Activated CD8-positive, alpha-beta memory T cell treated with anti-CD3 and anti-CD28 coated beads for 1 hour (primary cell): ENCODE measurements around the gene S1PR3.

Experiments used
- DNase-seq, 2 donors: peaks; one replicate each; pipeline ENCODE4 v3.0.0-alpha.2; 2020; ENCODE audit warnings: low read depth in 1 of 2; ENCODE audit errors: extremely low read depth in 1 of 2

S1PR3 gene

GRCh38 chr9:88990041-88990728 is 1.1 kb upstream of the S1PR3 start:
- no peak for DNase-seq

- DNase-seq: no peak
These were observed 571 bp upstream of the S1PR3 start for GRCh38 chr9:88990729-88991065.

- DNase-seq: no peak
These were observed 1.3 kb downstream of the S1PR3 start for GRCh38 chr9:88992556-88992955.

DNA sequence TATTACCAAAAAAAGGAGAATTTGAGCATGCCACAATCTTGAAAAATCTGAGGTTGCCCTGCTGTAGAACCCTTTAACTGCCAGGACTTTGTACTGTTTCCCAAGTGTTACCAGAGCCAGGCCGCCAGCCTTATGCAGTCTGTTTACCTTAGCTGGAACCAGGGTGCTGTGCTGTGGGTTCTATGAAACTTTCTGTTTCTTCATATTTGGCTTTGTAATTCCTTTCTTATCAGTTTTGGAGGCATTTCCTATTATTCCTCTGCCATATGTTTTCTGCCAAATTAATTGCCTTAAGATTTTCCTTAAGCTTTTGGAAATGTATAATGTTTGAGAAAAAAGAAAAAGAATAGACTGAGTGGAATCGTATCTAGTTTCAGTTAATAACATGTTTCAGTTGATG is 2.1 kb downstream of the S1PR3 start:
- DNase-seq: no peak

DNA sequence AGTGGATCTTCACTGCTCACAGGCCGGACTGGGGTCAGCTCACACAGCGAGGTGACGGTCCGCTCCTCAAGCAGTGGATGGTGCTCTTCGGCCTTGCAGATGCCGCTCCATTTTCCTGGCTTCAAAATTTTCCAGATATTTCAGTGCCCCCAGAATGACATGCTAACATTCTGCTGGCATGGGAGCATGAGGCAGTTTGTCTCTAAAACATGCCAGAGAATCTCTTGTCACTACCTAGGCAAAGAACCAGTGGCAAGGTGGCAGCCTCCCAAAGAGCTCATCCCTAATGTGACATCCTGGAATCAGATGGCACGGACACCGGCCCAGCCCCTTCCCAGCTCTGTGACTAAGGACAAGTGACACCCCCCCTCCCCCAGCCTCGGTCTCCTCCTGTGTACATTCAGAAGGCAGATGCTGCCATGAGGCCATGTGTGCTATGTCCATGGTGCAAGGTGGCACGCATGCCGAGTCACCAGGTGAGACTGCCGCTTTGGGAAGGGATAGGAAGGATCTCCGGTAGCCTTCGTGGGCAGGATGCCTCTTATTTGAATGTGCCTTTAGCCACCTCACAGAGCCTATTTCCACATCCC is 2.7 kb downstream of the S1PR3 start:
- DNase-seq: no peak

DNA sequence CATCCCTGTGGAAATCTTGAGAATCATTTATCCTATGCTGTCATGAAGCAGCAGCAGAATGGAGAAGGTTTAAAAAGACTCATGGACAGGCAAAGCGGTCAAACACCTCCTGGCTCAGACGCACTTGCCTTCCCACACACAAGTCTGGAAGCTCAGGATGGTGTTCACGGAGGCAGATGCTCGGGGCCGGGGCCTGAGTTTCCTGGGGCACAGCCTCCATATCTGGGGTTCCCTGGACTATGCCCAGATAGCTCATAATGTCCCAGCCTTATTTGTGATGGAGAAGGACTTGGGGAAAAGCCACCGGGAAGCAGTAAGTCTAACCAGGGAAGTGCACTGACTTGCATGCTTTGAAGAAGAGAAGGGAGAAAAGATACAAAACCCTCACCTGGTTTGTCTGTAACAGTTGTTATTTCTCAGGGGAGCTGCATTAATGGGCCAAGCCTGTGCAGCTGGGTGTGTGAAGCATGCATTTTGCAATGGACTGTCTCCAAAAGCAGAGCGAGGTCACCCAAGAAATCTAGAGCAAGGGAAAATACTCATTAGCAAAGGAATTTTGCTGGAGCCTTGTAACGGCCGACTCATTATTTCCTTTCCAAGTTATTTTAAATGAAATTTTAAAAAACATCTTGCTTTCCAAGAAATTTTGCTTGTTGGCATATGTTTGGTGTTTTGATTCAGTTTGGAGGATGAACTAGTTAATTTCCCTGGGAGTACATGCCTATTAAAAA is 3.4 kb downstream of the S1PR3 start:
- no peak for DNase-seq

DNA sequence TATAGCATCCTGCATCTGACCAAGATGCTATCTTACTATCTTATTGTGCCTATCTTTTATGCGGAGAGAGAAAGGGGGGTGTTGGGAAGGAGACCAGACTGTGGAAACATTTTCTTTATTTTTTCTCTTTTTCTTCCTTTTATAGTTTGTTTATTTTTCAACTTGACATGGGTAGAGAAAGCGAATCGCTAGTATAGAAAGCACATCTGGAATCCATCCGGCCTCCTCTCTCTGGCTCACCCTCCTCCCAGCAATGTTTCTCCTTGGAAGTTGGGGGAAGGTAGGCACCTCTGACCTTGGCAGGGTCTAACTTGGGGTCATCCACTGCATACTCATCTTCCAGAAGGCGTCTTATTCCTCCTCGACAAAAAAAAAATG is 3.9 kb downstream of the S1PR3 start:
- DNase-seq: no peak

GRCh38 chr9:88995627-88996026 is 4.4 kb downstream of the S1PR3 start:
- DNase-seq: no peak

- DNase-seq: no peak
These were observed 5.0 kb downstream of the S1PR3 start for GRCh38 chr9:88996046-88996920.

- DNase-seq: no peak
These were observed 5.6 kb downstream of the S1PR3 start for GRCh38 chr9:88996921-88997235.

DNA sequence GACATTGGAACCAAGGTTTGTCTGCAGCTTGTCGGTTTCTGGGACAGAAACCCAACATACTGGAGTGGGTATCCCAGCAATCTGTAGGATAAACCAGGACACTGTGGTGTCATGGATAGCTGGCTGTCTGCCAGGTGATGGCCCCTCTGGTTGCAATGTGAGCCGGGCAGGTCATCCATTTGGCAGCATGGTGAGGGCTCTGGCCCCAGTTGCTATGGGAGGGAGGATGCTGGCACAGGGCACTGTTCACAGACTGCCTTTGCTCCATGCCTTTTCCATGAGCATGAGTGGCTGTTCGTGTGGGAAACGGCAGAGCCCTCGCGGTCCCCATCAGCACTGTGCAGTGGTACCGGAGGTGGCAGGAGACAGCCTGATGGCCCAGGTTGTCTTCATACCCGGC is 6.4 kb downstream of the S1PR3 start:
- DNase-seq: no peak

DNA sequence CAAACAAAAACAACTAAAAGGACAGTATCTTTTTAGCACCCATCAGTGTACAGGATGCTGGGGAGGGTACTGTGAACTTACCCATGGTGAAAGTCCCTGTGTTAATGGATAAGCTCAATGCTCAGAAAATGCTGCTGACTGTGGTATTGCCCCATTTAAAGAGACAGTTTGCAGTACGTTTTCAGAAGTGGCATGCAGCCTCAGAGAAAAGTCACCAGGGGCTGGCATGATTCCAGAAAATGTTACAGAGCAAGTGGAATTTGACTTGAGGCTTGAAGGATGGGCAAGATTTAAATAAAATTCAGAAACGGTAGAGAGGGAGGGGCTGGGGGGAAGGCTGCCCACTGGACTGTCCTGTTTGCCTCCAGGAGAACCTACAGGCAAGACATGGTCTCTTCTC is 7.2 kb downstream of the S1PR3 start:
- DNase-seq: no peak

GRCh38 chr9:88998911-88999310 is 7.6 kb downstream of the S1PR3 start:
- no peak for DNase-seq

- no peak for DNase-seq
These were observed 9.1 kb downstream of the S1PR3 start for GRCh38 chr9:89000371-89000781.

DNA sequence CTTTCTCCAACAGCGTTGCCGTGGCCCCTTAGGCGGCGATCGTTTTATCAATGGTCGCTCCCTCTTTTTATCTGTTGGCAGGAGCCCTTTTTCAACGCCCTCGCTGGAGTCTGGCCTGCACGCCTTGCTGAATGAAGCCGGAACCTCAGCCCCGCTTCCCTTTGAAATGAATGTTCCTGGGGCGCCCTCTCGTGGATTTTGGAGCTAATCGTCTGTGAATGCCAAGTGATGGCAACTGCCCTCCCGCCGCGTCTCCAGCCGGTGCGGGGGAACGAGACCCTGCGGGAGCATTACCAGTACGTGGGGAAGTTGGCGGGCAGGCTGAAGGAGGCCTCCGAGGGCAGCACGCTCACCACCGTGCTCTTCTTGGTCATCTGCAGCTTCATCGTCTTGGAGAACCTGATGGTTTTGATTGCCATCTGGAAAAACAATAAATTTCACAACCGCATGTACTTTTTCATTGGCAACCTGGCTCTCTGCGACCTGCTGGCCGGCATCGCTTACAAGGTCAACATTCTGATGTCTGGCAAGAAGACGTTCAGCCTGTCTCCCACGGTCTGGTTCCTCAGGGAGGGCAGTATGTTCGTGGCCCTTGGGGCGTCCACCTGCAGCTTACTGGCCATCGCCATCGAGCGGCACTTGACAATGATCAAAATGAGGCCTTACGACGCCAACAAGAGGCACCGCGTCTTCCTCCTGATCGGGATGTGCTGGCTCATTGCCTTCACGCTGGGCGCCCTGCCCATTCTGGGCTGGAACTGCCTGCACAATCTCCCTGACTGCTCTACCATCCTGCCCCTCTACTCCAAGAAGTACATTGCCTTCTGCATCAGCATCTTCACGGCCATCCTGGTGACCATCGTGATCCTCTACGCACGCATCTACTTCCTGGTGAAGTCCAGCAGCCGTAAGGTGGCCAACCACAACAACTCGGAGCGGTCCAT is 10.0 kb downstream of the S1PR3 start:
- peak; percentile 50 to 55 for DNase-seq

GRCh38 chr9:89001917-89002540 is 10.8 kb downstream of the S1PR3 start:
- DNase-seq: no peak

- no peak for DNase-seq
These were observed 11.7 kb downstream of the S1PR3 start for GRCh38 chr9:89002987-89003386.

- DNase-seq: no peak
These were observed 14.1 kb downstream of the S1PR3 start for GRCh38 chr9:89005323-89005722.

GRCh38 chr9:89006267-89006666 is 15.0 kb downstream of the S1PR3 start:
- DNase-seq: no peak
